ENCODE data around the gene MB.

DNA sequence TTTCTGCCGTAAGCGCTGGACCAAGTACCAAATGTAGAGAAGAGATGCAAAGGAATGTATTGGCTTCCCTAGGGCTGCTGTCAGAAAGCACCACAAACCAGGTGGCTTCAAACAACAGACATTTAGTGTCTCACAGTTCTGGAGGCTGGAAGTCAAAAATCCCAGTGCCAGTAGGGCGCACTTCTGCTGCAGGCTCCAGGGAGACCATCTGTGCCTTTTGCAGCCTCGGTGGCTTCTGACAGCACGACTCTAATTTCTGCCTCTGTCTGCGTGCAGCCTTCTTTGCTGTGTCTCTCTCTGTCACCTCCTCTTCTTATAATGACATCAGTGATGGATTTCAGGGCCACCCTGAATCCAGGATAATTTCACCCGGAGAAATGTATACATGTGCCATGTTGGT lies 34.0 kb upstream of the MB start:
- no peak for TF ChIP-seq EZH2 (IDR thresholded peaks at IDR 0.05; ENCODE audit: borderline replicate concordance, low read depth, low read length, poor library complexity, severe bottlenecking)
- TF ChIP-seq, protein P1, sequence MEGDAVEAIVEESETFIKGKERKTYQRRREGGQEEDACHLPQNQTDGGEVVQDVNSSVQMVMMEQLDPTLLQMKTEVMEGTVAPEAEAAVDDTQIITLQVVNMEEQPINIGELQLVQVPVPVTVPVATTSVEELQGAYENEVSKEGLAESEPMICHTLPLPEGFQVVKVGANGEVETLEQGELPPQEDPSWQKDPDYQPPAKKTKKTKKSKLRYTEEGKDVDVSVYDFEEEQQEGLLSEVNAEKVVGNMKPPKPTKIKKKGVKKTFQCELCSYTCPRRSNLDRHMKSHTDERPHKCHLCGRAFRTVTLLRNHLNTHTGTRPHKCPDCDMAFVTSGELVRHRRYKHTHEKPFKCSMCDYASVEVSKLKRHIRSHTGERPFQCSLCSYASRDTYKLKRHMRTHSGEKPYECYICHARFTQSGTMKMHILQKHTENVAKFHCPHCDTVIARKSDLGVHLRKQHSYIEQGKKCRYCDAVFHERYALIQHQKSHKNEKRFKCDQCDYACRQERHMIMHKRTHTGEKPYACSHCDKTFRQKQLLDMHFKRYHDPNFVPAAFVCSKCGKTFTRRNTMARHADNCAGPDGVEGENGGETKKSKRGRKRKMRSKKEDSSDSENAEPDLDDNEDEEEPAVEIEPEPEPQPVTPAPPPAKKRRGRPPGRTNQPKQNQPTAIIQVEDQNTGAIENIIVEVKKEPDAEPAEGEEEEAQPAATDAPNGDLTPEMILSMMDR (conservative IDR thresholded peaks at IDR 0.05; ENCODE audit: low read depth, low read length): no peak
